ENCODE results near the gene LMO7. TPM values are rescaled to one million over a fixed set of nuclear protein-coding genes. Genes with fewer than 3 reads are reported as not detected.

Gene LMO7
- total RNA-seq, 4 donors from 2014 or later, result 75.2 to 127 (median 87.0) TPM

DNA sequence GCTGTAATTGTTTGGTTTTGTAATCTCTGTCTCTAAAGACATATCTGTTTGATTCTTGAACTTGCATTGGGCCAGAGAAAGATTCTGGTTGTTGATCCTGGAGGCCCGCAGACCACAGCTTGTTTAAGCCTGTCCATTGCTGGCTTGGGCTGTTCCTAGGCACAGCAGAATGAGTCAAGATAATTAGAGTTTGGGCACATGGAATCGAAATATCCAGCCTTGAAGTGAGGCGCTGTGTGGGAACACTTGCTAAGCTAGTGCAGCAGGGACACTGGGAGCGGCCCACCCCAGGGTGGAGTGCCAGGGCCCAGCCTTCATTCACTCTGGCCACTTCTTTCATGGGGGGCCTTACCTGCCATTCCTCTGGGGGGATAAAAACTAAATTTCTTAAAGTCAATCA lies 219.7 kb downstream of the LMO7 start:
- no peak for DNase-seq (ENCODE audit: low spot score in 2 of 2)
- TF ChIP-seq, protein P1, sequence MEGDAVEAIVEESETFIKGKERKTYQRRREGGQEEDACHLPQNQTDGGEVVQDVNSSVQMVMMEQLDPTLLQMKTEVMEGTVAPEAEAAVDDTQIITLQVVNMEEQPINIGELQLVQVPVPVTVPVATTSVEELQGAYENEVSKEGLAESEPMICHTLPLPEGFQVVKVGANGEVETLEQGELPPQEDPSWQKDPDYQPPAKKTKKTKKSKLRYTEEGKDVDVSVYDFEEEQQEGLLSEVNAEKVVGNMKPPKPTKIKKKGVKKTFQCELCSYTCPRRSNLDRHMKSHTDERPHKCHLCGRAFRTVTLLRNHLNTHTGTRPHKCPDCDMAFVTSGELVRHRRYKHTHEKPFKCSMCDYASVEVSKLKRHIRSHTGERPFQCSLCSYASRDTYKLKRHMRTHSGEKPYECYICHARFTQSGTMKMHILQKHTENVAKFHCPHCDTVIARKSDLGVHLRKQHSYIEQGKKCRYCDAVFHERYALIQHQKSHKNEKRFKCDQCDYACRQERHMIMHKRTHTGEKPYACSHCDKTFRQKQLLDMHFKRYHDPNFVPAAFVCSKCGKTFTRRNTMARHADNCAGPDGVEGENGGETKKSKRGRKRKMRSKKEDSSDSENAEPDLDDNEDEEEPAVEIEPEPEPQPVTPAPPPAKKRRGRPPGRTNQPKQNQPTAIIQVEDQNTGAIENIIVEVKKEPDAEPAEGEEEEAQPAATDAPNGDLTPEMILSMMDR (IDR thresholded peaks at IDR 0.05), result no peak
- no peak for TF ChIP-seq POLR2A (IDR thresholded peaks at IDR 0.05)
- TF ChIP-seq POLR2AphosphoS5 (IDR thresholded peaks at IDR 0.05), result no peak
- H3K4me3 ChIP-seq, result no peak overlapping the region
- 76% methylated on average over 4 of the region's 4 CpGs for WGBS
- no peaks in the 10 kb centered on the region for H3K4me1 ChIP-seq
- H3K27me3 ChIP-seq, result no peaks in the 10 kb centered on the region
- H3K36me3 ChIP-seq, result peaks cover 11% of the 10 kb centered on the region
- no peaks in the 10 kb centered on the region for H3K9me3 ChIP-seq
- H3K27ac ChIP-seq, result no peak overlapping the region

DNA sequence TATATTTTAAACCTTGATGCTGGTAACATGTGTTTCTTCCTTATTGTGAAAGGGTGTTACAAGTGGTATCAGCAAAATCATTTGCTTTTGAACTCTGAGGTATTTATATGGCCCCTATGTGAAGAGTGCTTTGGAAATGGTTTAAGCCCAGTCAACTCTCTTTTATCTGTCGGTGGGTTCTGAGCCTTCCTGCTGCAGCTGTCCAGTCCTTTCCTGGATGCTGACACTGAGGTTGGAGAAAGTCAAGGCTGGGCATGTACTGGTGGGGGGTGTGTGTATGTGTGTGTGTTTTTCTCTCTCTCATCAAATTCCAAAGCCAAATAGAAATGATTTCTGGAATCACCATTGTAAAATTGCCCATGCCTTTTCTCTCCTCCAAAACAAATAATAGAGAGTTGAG lies 221.2 kb downstream of the LMO7 start:
- H3K27ac ChIP-seq, result no peak overlapping the region
- H3K36me3 ChIP-seq, result peaks cover 10% of the 10 kb centered on the region
- DNase-seq (ENCODE audit: low spot score in 2 of 2), result no peak
- H3K4me1 ChIP-seq, result no peaks in the 10 kb centered on the region
- no peaks in the 10 kb centered on the region for H3K27me3 ChIP-seq
- TF ChIP-seq POLR2A (IDR thresholded peaks at IDR 0.05) (no peak), POLR2AphosphoS5 (IDR thresholded peaks at IDR 0.05) (no peak), EP300 (IDR thresholded peaks at IDR 0.05) (no peak)
- TF ChIP-seq, protein P1 (IDR thresholded peaks at IDR 0.05), result no peak
- no peak overlapping the region for H3K4me3 ChIP-seq
- WGBS, result 39% methylated on average over 1 of the region's 1 CpG
- no peaks in the 10 kb centered on the region for H3K9me3 ChIP-seq

DNA sequence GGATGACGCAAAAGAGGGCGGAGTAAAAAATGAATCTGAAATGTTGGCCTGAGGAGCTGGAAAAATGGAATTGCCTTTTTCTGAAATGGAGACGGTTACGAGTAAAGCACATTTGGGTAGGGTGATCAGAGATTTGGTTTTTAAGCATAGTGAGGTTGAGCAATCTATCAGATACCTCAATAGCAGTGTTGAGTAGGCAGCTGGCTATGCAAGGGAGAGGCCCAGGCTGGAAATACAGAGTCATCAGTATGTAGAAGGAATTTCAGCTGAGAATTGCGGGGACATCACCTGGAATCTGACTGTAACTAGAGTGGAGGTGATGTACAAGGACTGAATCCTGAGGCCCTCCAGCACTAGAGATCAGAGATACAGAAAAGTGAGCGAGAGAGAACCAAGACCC lies 224.8 kb downstream of the LMO7 start:
- DNase-seq (ENCODE audit: low spot score in 2 of 2), result no peak
- H3K27ac ChIP-seq, result no peak overlapping the region
- H3K4me1 ChIP-seq, result no peaks in the 10 kb centered on the region
- H3K4me3 ChIP-seq, result no peak overlapping the region
- TF ChIP-seq POLR2AphosphoS5 (IDR thresholded peaks at IDR 0.05), result no peak
- no peak for TF ChIP-seq EP300 (IDR thresholded peaks at IDR 0.05)
- no peak for TF ChIP-seq POLR2A (IDR thresholded peaks at IDR 0.05)
- TF ChIP-seq, protein P1 (IDR thresholded peaks at IDR 0.05), result no peak
- H3K36me3 ChIP-seq, result no peaks in the 10 kb centered on the region
- H3K9me3 ChIP-seq, result no peaks in the 10 kb centered on the region
- H3K27me3 ChIP-seq, result no peaks in the 10 kb centered on the region
- WGBS, result 95% methylated on average over 6 of the region's 6 CpGs

DNA sequence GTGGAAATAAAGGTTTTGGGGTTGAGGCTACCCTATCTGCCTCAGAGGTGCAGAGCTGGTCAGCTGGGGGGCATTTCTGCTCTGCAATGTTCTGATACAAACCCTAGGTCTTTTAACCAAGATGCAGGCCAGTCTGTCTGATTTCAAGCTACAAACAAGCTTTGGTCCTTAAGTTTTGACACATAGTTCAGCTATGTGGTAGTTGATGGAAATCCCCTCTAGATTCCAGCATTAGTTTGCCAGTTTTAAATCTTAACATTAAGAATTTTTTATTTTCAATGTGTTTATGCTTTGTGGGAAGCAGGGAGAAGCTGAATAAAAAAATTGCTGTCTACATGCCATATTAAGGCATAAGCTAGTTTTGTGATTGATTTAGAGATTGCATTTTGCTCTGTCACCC lies 225.7 kb downstream of the LMO7 start:
- DNase-seq (ENCODE audit: low spot score in 2 of 2), result no peak
- H3K27me3 ChIP-seq, result no peaks in the 10 kb centered on the region

DNA sequence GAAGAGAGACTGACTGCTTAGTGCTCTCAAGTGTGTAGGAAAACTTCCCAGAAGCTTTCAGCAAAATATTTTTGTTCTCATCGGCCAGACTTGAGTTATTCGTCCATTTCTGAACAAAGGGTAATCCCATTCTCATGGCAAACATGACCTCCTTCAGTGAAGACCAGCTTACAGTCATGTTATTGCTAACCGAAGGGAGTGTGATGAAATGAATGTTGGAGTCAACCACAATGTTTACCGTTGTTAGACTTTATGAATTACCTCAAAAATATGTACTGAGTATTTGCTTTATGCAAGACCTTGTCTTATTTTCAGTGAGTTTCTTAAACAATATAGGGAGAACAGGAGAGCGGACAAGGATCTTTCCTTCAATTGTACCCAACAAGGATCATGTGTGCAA lies 228.6 kb downstream of the LMO7 start:
- Histone ChIP-seq H3K4me3 (no peak overlapping the region), H3K36me3 (no peaks in the 10 kb centered on the region), H3K27me3 (no peaks in the 10 kb centered on the region), H3K4me1 (no peaks in the 10 kb centered on the region), H3K27ac (no peak overlapping the region), H3K9me3 (no peaks in the 10 kb centered on the region)
- TF ChIP-seq EP300 (IDR thresholded peaks at IDR 0.05) (no peak), POLR2AphosphoS5 (IDR thresholded peaks at IDR 0.05) (no peak), POLR2A (IDR thresholded peaks at IDR 0.05) (no peak)
- TF ChIP-seq, protein P1 (IDR thresholded peaks at IDR 0.05), result no peak
- WGBS, result 90% methylated on average over 5 of the region's 5 CpGs
- no peak for DNase-seq (ENCODE audit: low spot score in 2 of 2)

More for the DNA sequence above, 225.7 kb downstream of the LMO7 start:
- Histone ChIP-seq H3K9me3 (no peaks in the 10 kb centered on the region), H3K4me1 (no peaks in the 10 kb centered on the region), H3K36me3 (no peaks in the 10 kb centered on the region), H3K27ac (no peak overlapping the region), H3K4me3 (no peak overlapping the region)
- TF ChIP-seq POLR2AphosphoS5 (IDR thresholded peaks at IDR 0.05) (no peak), POLR2A (IDR thresholded peaks at IDR 0.05) (no peak), EP300 (IDR thresholded peaks at IDR 0.05) (no peak)
- TF ChIP-seq, protein P1 (IDR thresholded peaks at IDR 0.05), result no peak
